Measurements from ENCODE around the gene SMIM41.

SMIM41 gene

DNA sequence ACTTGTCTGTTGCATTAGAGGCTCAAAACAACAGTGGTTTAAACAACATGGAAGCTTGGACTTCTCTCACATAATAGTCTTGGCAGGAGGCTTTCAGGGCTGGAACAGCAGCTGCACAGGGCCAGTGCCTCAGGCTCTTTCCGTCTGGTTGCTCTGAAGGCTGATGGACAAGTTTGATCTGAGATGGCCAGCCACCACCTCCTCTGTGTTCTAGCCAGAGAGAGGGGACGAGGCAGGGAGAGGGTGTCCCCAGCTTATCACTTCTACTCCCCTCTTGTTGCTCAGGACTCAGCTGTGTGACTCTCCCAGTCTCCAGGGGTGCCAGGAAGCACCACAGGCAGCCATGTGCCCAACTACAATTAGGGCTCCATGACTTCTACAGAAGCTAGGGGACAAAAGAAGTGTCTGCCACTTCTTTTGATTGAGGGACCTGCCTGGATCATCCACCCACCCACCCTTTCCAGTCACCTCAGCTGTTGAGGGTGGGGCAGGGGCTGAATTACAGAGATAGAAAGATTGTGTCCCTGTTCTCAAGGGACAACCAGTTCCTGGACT lies 46.6 kb downstream of the SMIM41 start:
- no peak for DNase-seq

DNA sequence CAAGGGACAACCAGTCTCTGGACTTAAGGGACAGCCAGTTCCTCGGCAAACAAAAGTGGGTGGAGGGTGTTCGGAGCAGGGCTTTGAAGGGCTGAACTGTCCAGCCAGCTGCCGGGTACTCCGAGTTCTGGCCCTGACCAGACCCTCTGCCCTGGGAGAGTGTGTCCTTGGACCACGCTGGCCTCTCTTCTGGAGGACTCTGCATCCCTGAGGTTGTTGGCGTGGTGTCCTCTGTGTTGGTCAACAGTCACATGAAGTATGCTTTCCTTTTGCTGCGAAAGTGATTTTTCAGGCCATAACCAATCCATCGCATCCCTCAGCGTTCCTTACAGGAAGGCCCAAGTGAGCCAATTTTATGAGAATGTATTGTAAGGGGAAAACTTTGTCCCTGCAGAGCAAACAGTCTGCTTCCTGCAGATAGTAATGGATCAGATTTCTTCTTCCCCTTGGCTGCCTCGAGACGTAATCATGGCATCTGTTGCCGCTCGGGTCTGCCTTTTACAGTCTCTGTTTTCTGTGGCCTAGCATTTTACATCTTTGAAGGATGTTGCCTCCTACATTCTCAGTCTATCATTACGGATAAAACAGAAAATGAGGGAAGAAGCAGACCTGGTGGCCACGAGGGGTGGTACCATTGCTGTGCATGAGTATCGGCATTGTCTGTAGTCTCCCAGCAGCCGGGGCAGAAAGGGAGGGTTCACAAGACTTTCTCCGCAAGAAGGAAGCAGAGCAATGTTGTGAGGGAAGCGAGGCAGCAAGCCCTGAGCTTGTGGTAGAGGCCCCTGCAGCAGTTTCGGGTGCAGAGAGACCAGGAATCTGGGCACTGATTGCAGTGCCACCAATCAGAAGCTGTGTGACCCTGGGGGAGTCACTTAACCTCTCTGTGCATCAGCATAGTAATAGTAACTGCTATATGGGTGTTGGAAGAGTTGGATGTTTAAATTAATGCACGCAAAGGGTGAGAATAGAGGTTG lies 47.4 kb downstream of the SMIM41 start:
- DNase-seq, result no peak

DNA sequence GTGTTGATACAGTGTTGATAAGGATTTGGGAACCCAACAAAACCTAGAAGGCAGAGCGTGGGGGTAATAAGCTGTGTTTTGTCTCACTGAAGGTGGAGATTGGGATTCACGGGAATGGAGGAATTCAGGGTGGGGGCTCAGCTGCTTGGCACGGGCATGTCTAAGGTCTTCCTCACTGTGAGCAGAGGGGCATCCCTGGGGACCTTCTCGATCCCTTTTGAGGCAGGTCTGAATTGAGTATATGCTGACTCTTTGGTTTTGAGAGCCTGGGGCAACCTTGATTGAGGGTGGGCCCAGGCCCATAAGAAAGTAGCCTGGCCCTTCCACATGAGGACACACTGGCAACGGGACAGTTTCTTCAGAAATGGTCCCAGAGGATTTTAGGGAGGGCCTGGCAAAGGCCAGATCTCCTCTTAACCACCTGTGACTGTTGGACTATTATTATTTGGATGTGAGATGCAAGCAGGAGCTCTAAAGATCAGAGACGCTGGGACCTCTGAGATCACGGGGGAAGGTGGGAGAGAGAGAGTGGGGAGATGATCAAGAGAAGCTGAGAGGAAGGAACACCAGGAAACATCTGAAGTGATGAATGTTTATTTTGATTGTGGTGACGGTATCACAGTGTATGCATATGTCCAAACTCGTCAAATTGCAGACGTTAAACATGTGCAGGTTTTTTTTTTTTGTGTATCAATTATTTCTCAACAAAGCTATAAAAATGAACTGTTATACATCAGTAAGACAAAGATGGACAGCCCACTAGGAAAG lies 48.4 kb downstream of the SMIM41 start:
- DNase-seq, result no peak

DNA sequence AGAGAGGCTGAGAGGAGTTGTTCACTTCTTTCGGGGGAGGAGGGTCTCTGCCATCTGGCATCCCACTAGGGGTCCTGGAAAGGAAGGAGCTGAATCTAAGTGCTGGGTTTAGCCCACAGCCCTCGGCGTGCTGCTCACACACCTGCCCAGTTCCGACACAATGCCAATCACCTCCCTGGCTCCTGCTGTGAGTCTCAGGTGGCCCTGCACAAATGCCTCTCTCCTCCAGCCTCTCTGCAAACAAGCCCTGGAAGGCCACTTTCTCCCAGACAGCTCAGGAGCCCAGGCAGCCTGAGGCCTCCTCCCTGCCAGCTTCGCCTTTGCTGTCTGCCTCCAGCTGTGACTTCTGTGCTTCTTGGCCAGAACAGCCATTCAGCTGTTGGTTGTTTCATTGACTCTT lies 51.2 kb downstream of the SMIM41 start:
- DNase-seq, result no peak

DNA sequence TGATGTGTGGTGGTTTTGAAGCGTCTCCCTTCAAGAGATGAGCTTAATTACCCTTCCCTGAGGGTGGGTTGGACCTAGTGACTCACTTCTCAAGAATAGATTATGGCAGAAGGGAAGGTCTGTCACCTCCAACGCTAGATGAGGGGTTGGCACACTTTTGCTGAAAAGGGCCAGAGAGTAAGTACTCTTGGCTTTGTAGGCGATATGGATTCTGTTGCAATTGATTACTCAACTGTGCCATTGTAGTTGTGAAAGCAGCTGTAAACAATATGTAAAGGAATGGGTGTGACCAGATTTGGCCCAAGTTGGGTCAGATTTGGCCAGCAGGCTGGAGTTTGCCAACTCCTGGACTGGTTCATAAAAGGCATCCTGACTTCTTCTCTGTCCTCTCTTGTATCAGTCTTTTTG lies 53.3 kb downstream of the SMIM41 start:
- no peak for DNase-seq

DNA sequence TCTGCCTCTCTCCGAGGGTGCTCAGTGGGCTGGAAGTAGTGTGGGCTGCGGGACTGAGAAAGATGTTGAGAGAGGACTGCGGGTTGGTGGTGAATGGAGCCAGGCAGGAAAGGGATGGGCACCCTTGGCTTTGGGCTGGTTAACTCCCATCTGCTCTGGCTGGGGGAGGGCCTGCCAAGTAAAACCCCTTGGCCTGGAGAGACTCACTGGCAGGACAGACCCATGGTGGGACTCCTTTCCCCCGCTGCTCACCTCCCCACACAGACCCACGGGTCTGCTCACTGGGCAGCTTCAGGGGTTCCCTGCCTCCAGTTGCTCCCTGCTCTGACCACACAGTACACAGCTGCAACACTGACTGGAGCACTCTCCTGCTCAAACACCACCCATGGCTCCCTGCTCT lies 58.2 kb downstream of the SMIM41 start:
- no peak for DNase-seq

DNA sequence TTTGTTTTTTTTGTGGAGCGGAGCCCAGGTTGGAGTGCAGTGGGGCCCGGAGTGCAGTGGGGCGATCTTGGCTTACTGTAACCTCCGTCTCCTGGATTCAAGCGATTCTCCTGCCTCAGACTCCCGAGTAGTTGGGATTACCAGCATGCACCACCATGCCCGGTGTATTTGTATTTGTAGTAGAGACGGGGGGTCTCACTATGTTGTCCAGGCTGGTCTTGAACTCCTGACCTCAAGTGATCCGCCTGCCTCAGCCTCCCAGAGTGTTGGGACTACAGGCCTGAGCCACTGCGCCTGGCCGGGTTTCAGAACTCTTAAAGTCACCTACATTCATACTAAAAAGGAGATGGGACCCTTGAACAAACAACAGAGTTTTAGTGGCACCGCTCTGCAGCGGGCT lies 59.6 kb downstream of the SMIM41 start:
- no peak for DNase-seq

DNA sequence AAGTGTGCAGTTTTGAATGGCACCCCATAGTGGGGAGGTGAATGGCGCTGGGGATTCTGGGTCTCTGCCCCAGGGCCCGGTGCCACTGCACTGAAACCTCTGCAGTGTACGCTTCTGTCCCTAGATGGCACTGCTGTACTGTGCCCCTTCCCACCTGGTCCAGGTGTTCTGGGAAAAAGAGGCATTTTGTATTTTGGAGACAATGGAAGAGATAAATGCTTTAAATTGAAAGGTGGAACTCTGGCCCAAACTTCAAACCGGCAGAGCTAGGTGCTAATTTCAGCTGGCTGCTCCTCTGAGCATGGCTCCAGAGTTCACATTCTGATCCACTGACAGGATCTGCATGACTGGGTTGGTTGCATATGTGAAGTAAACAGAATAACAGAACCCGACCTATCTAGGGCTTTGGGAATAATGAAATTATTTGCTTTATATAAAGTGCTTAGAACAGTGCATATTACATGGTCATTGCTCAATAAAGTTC lies 60.1 kb downstream of the SMIM41 start:
- DNase-seq, result no peak

DNA sequence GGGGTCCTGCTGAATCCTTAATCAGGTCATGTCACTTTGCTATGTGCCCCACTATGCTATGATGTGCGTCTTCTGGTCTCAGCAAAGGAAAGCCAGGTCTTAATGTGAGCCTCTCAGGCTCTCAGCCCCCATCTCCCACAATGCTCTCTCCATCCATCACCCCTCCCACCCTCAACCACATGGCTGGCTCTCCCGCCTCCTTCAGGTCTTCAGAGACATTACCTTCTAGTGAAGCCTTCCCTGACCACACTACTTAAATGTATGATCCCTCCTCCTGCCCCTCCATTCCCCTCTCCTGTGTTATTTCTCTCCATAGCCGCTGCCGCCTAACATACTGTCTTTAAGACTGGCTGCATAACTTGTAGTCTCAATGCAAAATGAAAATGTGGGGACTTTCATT lies 61.8 kb downstream of the SMIM41 start:
- DNase-seq, result no peak

DNA sequence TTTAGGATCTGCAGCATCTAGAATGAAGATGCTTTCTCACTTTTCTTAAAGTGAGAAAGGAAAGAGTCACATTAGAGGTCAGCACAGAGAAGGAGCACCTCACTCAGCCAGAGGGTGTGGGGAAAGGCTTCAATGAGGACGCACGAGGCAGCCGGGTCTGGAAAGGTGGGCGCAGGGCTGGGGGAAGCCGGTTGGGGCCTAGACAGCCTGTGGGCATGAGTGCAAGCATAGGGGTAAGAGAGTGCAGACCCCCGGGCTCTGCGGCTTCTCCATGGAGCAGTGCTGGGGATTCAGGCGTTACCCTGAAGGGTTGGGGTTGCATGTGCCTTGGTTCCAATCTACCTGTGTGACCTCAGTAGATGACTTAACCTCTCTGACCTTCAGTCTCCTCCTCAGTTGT lies 62.4 kb downstream of the SMIM41 start:
- DNase-seq, result no peak

DNA sequence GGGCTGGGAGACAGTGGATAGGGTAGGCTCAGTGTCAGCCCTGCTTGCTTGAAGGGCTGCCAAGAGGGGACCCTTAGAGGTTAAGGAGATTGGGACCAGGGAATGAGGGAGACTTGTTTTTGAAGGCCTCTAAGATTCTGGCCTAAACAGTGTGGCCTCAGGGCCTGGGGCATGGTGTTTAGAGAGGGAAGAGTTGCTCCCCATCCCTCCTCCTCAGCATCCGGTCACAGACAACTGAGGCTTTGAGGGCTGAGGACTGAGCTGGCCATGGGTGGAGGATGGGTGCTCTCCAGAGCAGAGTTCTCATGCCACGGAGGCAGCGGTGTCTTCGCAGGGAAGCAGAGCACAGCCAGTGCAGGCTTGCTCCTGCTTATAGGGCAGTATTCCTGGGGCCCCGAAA lies 62.9 kb downstream of the SMIM41 start:
- no peak for DNase-seq

DNA sequence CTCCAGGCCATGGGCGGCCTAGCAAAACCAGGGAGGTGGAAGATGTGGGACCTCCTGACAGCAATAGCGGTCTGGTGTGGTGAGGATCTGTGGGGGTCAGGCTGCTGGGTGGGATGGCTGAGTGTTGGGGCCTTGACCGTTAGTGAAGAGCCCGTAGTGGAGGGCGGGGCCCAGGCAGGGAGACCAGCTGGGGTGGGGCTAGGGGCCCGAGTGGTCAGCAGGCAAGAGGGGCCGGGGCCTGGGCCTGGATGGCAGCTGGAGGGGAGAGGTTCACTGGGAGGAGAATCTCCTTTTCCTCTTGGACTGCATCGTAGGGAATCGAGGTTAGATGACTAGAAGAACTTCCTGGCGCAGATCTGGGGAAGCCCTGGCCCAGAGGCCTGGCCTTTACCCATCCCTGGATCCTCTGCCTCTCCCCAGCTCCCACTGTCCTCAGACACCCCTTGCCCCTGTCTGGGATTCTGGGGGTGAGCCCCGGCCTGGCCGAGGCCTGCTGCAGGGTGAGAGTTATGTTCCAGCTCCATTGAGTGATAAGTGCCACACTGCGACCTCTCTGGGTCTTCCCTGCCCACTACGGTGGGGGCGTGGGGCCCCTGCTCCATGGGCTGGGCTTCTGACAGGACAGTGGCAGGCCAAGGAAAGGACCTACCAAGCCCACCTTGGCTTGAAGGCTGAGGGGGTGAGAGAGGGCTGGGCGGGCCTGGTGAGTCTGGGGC lies 65.2 kb downstream of the SMIM41 start:
- no peak for DNase-seq

DNA sequence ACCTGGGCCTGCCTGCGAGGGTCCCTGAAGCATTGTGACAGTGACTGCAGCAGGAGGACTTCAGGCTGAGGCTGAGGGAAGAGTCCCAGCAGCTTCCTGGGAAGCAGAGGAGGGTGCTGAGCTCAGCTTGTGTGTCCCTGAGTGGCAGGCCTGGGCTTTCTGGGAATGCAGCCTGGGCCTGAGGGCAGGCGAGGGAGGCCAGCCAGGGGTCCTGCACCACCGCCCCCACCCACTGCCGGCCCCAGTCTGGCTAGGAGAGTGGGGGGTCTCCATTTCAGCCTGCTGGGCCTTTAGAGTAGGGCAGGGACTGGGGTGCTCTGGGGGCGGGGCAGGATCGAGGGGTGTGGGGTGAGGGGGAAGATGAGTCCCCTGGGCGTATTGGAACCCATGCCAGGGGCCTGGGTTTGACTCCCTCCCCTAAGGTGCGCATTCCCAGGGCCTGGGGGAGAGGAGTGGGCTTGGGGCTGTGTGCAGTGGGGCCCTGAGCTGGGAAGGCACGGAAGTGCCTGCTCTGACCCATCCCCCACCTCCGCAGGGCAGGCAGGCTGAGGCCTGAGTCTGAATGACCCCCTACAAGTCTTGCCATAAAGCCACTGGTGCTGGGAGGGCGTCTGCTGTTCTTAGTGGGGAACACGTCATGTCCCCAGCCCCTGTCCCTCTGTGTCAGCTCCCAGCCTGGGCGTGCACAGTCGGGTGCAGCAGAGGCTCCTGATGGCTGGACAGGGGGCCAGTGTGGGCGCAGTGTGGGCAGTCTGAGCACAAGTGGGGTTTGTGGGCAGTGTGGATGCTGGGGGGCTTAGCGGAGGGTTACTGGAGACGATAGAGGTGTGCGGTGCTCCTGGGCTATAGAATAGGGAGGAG lies 66.0 kb downstream of the SMIM41 start:
- no peak for DNase-seq

DNA sequence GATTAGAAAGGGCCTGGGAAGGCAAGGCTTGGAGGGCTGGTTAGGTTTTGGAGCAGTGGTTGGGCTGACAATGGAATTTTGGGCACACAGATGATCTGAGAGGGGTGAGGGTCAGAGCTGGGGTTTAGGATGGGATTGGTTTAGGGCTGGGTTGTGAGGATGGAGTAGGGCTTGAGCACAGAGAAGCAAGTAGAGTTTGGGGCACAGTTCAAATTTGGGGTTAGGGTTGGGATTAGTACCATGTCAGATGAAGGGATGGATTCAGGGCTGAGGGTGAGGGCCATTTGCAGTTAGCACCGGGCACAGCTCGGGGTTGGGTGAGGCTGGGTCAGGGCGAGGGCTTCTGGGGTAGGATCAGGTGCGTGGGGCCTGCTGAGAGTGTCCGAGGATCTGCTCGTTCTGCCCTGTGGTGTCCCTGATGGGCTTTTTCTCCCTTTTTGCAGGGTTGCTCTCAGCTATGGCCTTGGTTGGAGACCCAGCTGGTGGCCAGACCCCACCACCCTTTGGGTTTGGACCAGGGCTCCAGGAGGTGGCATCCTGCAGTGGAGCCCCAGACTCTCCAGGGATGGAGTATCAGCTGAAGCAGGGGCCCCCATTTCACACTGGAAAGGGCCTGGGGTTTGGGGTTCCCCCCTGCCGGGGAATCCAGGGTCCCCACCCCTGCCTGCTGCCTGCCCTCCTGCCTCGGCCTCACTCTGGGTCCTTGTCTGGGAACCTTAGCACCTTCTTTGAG lies 66.8 kb downstream of the SMIM41 start:
- no peak for DNase-seq

DNA sequence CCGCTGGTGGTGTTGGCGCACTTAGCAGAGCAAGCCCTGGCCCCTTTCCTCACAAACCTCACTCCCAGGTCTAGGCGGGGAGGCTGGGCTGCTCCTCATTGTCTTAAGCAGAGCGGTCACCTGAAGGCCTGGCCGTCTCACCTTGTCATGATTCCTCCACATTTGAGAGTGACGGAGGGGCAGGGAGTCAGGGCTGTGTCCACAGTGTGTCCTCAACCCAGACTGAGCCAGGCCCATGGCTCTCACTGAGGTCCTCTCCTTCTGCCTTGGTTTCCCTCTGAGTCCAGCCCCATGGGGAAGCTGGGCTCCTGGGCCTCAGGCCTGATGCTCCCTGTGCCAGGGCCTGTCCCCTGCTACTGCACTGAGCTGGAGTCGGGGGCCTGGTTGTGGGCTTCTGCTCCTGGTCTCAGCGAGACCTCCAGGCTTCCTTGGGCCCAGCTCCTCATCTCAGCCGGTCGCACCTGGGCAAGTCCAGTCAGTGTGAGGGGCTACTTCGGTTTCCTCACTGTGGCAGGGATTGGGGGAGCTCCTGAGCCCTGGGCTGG lies 67.4 kb downstream of the SMIM41 start:
- DNase-seq, result no peak

DNA sequence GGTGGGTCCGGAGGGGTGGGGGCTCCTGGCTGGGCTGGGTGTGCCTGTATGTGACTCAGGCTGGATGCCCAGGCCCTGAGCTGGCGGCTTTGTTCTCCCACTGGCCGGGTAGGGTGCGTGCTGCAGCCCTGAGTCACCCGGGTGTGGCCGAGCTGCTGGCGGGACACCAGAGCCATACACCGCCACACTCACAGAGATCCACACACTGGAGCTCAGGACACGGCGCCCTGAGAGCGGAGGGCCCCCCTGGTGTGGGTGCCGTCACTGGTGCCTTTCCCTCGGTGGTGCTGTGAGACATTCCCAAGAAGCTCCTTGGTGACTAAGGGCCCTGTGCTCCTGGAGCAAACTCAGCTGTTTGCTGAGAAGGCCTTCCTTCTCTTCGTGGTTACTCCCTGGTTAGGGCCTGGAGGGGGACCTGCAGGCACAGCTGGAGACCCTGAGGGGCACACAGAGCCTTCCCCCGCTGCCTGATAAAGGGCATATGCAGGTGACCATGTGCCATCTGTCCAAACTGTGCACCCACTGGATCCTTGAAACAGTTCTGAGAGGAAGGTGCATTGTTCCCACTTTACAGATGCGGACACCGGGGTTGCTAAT lies 68.0 kb downstream of the SMIM41 start:
- DNase-seq, result peak; percentile 95

DNA sequence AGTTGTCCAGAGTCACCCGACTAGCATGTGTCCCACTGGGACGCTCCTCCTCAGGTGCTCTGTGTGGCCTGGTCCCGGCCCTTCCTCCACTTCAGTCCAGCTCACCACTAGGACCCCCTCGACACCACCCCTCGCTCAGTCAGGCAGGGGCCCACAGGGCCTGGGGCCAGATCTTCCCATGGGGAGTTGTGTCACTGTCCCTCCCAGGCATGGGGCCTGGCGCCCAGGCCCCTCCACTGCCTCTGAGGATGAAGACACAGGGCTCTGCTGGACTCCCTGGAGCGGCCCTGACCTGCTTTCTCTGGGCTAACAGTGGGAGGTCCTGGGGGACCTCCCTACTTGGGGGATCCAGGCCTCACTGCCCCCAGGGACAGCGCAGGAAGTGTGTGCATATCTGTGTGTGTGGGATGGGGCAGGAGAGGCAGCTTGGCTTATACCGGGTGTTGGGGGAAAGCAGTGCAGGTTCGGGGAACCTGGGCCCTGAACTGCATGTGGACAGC lies 68.5 kb downstream of the SMIM41 start:
- DNase-seq, result no peak

DNA sequence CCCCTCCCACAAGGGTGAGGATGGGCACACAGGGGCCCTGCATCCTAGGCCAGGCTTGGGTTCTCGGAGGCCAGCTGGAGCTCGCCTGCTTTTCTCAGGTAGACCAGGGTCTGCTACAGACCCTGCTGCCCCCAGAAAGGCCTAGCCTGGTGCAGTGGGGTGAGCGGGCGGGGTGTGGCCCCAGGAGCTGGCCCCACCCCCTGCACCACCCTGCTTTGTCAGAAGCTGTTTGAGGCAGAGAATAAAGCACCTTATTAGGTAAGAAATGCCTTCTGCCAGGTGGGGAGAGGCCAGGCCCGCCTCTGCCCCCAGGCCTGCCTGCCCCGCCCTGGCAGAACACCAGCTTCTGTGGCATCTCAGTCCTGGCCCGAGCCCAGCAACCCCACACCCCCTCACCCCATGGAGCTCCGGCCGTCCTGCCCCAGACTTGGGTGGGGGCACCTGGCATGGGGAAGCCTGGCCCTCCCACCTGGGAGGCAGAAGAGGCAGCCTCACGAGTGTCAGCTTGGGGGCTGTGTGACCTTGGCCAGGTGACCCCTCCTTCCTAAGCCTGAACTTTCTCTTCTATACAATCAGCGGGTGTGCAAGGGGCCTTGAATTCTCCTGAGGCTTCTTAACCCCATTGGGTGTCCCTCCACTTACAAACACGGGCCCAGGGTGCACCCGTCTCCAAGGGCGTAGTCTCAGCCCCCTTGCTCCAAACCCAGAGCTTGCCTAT lies 69.1 kb downstream of the SMIM41 start:
- no peak for DNase-seq

DNA sequence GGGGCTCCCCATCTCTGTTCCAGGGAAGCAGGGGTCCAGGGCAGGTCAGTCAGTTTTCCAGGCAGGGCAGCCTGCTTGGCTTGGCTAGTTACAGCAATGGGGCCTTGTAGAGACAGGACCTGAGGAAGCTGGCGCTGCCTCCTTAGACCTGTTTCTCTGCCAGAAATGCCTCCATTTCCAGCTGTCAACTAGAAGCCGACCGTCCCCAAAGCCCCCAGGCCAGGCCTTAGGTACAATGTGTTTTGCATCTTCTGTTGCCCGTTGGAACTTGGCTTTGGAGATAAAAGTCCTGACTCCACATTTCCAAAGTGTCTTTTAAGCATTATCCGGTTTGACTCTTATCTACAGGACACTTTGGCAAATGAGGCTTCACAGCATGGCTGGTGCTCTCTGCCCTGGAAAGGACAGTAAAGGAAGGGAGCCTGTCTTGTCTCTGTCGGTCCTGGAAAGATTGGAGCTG lies 69.7 kb downstream of the SMIM41 start:
- DNase-seq, result no peak
